HG03045 (cell line): ENCODE results near the gene ARHGEF35.
A peak's percentile ranks its signal among the peaks of the same experiment; 100 is the strongest.
"Not testable (repeated sequence)": the region's sequence is repeated elsewhere in the genome, so short reads cannot be mapped to it uniquely, and the experiment has no call there.

Experiments
- ATAC-seq: cut with Tn5 transposase; IDR thresholded peaks from one replicate; pipeline ENCODE4 v1.9.1; 2021; ENCODE audit warnings: mild to moderate bottlenecking, moderate library complexity; ENCODE audit not compliant: unreplicated experiment

ARHGEF35 gene

DNA sequence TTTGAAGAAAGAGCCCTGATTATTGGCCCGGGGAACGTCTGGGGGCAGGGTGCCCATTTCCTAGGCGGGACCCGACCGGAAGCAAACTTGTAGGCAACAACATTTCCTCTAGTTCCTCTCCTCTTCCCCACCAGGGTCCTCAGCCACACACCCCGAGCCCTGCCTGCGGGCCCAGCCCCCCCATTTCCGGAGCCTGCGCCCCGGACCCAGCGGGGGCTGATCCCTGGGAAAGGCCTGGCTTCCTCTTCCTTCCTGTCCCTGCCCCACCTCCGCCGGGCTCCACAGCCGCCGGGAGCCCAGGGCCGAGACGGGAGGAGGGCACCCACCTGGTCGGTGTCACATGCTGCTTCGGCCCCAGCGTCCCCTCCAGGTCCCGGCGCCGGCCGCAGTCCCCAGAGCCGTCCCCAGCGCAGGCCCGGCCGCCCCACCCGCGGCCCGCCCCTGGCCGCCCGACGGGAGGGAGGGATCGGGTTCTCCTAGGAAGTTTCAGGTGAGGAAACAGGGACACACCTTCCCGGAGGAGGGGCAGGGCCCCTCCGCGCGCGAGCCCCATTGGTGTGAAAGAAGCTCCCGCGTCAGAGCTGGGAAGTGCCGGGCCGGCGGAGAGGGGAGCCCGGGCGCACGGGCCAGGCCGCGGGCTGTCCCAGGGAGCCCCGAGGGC is at the start of gene ARHGEF35:
TSS of gene ARHGEF35 (minus strand) at position 622 of the 661 bp plus-strand sequence. CDS start 7,450 bp downstream, outside the sequence.
- peak; percentile 70 for ATAC-seq

DNA sequence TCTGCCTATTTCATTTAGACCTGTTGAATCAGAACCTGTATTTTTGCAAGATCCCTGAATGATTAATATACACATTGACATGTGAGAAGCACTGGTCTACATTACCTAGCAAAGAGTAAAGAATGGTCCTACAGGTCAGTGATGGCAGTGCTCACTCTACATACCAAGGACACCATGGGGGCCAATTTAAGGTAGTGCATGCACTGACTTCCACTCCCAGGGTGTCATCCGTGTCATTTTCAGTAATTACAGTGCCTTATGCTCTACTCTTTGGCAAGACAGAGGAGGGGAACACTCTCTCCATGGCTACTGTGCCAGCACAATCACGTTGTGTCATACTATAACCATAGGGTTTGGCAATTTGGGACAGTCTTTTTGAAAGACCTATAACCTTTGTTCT is 49.7 kb upstream of the ARHGEF35 start:
- ATAC-seq: not testable (repeated sequence)

DNA sequence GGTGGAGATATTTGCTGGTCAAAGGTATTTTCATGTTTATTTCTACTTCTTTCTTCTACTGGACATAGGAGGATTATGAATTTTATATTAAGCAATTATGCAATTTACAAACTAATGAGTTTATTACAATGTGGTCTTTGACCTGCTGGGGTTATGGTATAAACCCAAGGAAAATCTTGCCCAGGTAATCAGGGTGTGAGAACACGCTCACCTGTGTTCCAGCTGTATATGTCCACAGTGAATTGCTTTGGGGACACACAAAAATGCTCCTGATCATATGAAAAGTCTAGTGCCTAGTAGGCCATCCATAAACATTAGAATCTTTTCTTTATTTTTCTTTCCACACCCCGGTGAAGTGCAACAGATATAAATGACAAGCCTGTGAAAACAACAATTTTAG is 43.7 kb upstream of the ARHGEF35 start, which contains the start of gene OR2A42:
TSS of gene OR2A42 (minus strand) at position 241 of the 400 bp plus-strand sequence. CDS start 6,762 bp downstream, outside the sequence.
- not testable (repeated sequence) for ATAC-seq

DNA sequence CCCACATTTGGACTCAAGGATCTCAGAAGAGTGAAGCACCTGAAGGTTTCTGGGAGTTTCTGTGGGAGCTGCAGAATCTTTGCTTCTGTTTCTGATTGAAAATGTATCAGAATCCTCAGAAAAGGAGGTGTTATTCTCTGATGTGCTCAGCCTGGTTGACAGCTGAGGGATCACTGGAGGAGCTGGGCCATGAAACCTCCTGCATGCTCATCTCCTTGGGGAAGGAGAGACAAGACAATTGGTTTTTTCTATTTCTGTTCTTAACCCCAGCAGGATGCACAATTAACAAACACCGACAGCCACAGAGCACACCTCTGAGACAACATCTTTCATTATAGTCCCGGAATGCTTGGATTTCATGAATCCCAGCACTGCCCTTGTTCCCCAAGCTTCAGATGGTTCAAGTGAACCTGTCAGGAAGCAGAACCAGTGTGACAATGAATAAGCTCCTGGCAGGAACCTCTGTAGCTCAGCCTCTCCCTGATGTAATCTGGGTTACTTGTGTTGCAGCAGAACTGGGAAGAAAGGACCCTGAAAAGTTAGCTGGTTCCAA is 43.0 kb upstream of the ARHGEF35 start:
- not testable (repeated sequence) for ATAC-seq

DNA sequence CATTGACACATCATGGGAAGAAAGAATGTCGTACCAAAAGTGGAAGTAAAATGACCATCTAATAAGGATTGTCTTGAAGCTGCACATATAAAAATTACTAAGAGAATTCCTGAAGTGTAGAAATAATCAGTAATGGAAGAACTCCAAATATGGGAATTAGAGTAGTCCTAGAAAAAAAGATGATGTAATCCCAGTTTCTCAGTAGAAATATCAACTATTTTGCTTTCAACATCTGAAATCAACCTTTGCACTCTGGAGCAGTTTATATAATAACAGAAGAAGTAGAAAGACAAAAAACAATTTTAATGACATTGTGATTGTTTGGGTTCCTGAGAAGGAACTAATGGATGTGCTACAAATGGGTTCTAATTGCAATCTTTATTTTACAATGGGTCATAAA is 37.4 kb upstream of the ARHGEF35 start:
- ATAC-seq: not testable (repeated sequence)

DNA sequence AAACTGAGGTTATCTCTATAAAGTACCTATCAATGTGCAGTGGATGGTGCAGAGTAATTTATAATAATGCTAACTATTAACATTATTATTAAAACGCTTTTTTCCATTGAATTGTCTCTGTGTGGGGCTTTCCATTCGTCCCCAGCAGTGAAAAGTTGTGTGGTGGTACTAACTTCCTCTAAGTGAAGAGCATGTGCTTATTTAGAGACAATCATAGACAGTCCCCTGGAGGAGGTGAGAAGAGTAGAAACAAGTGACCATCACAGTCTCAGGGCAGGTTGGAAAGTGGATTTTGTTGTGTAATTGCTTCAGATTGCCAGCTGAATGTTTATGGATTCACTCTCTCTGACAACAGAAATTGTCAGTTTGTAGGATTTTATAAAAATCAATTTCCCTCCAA is 35.4 kb upstream of the ARHGEF35 start:
- not testable (repeated sequence) for ATAC-seq

DNA sequence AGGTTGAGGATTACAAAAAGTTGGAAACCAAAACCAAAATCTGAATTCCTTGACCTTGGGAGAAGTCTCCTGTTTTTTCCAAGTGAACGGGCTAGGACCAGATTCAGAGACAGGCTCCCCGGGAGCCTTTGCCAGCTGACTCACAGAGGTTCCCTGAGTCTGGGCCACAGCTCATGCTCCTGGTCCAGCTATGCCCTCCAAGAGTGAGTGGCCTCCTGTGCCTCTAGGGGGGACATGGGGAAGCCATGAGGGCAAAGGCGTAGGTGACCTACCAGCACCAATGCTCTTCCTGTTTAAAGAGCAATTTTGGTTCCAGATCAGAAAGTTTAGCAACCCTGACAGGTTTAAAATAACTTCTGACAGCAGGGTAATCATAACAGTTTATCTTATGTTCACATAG is 33.2 kb upstream of the ARHGEF35 start:
- ATAC-seq: not testable (repeated sequence)

DNA sequence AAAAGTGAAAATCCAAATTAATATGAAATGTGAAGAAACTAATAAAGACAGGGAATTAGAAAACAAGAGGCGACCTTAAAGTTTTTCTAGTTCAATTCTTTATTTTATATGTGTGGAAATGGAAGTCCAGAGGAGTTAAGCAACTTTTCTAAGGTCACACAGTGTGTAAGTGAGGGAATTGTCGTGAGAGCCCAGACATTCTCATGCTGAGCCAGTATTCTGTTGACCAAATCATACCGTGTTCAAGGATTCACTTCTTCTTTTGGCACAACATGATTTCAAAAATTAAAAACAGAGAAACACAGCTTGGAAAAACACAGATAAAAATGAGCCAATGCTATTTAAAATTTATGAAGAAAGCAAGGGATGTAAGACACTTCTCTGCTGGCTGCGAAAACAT is 31.2 kb upstream of the ARHGEF35 start:
- ATAC-seq: not testable (repeated sequence)

DNA sequence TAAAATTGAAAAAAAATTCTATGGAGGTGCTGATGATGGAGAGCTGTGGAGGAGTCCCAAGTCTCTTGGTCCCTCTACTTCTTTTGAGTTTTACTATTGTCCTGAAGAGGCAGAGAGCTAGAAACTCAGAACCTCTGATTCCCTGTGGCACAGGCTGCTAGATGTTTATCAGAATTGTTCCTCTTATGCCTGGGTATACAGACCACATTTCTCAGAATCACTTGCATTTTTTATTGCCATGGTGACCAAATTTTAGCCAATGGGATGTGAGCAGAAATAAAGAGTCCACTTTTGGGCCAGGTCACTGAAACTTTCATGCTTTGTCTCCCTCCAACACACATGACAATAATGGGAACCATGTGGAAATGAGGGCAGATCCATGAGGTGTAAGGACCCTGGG is 28.0 kb upstream of the ARHGEF35 start:
- not testable (repeated sequence) for ATAC-seq

DNA sequence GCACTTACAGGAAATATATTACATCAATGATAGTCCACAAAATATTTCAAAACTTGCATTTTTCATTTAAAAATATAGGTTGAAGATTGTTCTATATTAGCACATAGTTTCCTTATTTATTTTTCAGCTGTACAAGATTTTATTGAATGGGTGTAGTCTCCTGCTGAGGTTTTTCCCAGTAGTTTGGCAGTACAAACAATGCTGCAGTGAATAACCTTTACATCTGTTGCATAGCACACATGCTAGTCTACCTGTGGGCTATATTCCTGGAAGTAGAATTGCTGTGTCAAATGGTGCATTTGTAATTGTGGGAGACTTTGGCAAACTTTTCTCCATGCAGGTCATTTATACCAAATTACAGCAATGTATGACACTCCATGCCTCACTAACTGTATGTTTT is 24.9 kb upstream of the ARHGEF35 start:
- ATAC-seq: not testable (repeated sequence)

DNA sequence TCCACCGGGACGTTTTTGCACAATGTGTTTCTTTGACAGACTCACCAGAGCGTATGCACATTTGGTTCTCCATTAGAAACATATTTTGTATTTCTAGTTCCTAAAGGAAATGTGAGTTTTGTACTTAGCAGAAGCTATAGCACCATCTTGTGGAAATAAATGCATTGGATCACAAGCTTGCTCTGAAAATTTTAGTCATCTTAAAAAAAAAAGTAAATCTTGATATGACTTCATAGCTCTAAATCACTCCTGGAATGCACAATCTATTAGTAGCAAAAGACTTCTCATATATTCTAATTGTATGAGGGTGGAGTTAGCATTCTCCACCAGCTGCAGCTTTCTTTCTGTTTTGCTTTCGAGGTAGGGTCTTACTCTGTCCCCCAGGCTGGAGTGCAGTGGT is 23.5 kb upstream of the ARHGEF35 start:
- not testable (repeated sequence) for ATAC-seq

DNA sequence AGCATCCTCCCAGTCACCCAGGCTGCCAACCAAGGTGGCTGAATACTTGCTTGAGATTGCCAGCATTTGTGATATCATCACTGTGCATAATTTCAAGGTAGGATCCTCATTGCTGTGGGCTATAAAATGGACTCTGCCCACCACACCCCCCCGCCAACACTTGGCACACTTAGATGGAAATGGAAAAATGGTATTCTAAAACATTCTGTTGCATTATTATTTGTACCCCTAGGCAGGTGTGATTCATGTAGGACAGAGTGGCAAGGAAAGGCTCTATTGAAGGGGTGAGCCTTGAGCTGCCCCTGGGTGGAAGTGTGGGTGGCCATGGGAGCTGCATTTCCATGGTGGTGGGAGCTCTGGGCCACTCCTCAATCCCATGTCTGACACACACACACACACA is 22.9 kb upstream of the ARHGEF35 start:
- ATAC-seq: not testable (repeated sequence)

DNA sequence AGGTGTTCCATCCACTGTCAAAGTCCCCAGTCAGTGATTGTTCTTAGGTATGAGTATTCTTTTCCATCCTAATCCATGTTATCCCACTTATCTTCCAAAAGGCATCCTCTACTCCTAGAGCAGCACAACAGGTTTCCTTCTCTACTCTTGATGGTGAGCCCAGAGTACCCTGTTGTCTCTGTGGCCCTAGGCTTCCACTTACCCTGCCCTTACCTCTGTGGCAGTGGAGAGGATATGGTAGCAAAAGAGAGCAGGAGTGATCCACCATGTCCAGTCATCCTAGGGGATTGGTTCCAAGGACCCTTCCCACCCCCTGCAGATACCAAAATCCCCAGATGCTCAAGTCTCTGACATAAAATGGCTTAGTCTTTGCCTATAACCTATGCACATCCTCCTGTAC is 21.6 kb upstream of the ARHGEF35 start:
- ATAC-seq: not testable (repeated sequence)

DNA sequence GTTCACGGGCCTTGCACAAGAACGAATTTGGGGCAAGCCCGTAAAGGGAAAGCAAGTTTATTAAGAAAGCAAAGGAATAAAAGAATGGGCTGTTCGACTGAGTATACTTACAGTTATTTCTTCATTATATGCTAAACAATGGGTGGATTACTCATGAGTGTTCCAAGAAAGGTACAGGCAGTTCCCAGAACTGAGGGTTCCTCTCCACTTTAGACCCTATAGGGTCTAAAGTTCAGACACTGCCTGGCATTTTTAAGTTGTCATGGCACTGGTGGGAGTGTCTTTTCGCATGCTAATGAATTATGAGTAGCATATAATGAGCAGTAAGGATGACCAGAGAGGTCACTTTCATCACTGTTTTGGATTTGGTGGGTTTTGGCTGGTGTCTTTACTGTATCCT is 9.7 kb upstream of the ARHGEF35 start:
- ATAC-seq: not testable (repeated sequence)

DNA sequence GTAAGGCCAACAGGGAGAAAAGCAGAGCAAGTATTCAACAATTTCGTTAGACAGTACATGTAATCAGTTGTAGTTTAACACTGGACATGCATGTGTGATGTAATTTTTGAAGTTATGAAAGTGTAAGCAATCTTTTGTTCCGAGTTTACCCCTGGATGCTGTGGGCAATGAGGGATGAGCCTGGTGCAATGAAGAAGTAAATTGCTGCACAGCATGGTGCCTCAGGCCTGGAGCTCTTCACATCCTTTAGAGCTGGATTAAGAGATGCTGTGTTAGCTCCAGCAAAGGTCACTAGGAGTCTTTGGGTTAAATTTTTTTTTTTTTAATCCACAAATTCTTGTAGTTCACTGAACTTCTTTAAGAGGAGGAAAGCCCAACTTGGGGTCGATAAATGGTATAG is 7.5 kb upstream of the ARHGEF35 start:
- ATAC-seq: not testable (repeated sequence)

DNA sequence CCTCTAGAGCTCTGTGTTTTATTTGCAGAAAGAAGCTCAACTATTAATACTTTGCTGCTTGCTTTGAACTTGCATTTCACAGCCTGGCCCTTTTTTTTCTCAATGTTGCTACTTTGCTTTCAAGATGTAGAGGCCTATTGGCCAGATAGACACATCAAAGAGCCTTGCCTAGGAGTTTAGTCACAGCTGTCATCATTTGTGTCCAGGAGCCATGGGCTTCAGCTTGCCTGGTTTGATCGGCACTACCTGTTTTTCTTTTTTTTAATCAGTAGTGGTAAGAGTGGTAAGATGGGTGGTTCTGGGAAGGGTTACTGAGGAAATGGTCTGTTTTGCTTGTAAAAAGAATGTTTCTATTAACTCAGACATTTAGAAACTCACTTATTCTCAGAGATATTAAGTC is 6.3 kb upstream of the ARHGEF35 start:
- ATAC-seq: not testable (repeated sequence)

DNA sequence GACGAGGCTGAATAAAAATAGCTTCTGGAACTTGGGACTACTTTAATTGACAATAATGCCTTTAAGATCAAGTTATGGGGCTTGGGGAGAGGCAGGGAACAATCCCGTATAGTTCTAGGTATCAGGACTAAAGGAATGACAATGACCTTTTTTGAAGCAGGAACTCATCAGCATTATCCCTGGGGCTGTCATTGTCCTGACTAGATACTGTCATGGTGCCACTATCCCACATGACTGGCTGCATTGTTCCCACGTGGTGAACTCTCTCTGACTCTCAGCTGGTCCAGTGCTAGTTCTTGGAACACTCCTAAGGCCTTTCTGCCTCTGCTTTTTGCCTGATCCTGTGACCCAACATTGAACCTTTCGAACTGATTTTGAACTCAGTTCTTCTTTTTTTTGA is 3.3 kb upstream of the ARHGEF35 start:
- ATAC-seq: not testable (repeated sequence)

DNA sequence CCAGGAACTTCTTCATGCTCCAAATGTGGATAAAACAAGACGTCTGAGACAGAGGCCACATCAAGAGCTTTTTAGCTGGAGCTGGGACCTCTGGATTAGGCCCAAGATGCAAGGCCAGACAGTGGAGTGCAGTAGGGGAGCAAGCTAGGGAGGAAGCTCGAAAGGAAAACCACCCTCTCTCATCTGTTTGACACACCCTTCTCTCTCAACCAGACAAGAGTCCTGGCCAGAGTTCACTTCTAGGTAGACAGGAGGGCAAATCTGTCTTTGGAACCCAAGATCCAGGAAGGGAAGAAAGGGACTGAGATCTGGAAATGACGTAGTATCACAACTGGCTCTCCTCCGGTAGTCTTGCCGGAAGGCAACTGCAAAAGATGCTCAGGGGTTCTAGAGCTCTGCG is 1.2 kb downstream of the ARHGEF35 start:
- not testable (repeated sequence) for ATAC-seq

DNA sequence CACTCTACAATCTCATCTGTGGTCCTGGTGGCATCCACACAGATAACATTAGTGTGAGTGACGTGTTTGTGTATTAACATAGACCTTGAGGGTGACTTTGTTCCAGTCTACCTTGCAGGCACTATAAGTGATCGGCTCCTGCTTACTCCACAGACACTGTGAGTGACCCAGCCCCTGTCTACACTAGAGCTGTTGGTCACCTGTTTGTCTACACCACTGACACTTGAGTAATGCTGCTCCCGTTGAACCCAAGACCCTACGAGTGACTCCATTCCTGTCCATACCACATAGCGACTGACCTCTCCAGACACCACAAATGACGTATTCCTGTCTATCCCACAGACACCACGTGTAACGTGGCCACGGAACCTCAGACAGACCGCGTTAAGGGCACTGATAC is 1.9 kb downstream of the ARHGEF35 start:
- not testable (repeated sequence) for ATAC-seq

DNA sequence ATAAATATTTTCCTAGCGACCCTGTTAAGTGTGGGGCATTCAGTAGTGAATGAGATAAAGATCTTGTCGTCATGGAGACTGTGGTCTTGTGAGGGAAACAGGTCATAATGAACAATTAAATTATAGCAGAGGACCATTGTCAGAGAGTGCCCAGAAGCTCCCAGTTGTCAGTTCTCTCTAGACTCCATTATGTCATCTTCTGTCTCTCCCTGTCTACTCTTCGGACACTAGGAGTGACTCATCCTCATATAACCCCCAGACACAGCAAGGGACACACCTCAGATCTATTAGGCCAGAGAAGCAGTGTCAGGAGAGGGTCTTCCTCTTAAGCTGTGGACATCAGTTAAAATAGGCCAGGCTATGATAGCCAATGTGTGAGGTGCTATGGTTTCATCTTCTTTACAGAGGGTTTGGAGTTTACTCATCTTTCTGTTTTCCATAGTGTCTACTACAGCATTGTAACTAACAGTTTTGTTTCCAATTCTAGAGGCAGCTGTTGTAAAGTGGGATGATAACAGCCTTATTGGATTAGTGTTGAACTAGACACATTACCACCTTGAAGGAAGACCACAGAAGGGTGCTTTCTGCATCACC is 7.0 kb downstream of the ARHGEF35 start:
- ATAC-seq: not testable (repeated sequence)

DNA sequence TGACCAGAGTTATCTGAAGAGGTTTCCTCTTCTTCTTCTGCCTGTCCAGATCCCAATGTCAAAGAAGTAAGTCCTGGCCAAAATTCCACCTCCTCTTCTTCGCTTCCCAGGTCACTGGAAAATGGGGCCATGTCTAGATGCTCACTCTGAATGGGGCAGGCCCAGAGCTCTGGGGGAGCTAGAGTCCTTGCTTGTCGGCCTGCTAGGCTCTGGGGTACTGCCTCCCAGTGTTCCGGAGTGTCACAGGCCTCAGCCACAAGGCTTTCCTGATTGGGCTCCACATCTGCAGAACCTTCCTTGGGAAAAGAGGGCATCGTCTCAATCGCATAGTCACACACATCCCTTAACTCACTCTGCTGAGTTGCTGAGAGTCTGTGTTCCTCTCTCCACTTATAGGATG is 7.8 kb downstream of the ARHGEF35 start:
- ATAC-seq: not testable (repeated sequence)

DNA sequence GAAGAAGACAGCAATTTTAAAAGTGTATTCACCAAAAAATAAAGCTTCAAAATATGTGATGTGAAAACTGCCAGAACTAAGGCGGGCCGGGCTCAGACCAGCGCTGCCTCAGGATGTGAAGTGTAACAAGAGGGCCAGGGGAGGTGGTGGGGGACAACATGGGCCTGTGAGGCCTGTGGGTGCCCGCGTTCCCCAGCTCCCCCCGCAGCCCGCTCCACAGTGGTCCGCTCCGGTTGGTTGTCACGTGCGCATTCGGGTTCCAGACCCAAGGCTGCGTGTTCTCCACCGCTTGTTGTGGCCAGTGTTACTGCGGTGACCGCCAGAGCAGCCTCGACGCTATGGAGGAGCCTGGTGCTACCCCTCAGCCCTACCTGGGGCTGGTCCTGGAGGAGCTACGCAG is 12.5 kb downstream of the ARHGEF35 start, which contains the start of gene CTAGE4:
TSS of gene CTAGE4 (plus strand) at position 301 of the 400 bp plus-strand sequence. CDS start at position 339, 38 bp downstream.
- not testable (repeated sequence) for ATAC-seq
